Lower leg skin (tissue), 3 donors: ENCODE results near the gene HOXA9.

Experiments used
- CTCF ChIP-seq, 3 donors: fragments of 450-650 bp; IDR thresholded peaks; one replicate each; pipeline ENCODE4 v1.5.1; 2016; ENCODE audit warnings: antibody characterized with exemption in 3 of 3, mild to moderate bottlenecking in 3 of 3, moderate library complexity in 2 of 3
- POLR2A ChIP-seq, 2 donors: fragments of 450-650 bp; IDR thresholded peaks; one replicate each; pipeline ENCODE4 v1.6.1; 2016 to 2017; ENCODE audit warnings: antibody characterized with exemption in 2 of 2, mild to moderate bottlenecking in 1 of 2, moderate library complexity in 1 of 2

- TF ChIP-seq CTCF (IDR thresholded peaks at IDR 0.05): no peak
- no peak for TF ChIP-seq POLR2A (IDR thresholded peaks at IDR 0.05)
Measured at GRCh38 chr7:27194686-27195379, 29.5 kb upstream of the HOXA9 start.
